Hepatocyte (in vitro differentiated cells): ENCODE measurements around the gene TBCD. TPM values are rescaled to one million over a fixed set of nuclear protein-coding genes. Genes with fewer than 3 reads are reported as not detected.

Source experiments
- DNase-seq: peaks from one replicate; pipeline ENCODE4 v3.0.0-alpha.2; 2016; ENCODE audit warnings: low spot score
- H2AFZ ChIP-seq: fragments of 200-600 bp; sonication (generic); 2 replicates; pipeline ENCODE4 v1.6.0; 2016; ENCODE audit warnings: antibody characterized with exemption, mild to moderate bottlenecking
- H3K27ac ChIP-seq: fragments of 200-600 bp; sonication (generic); 2 replicates; pipeline ENCODE4 v1.5.1; 2016; ENCODE audit warnings: mild to moderate bottlenecking
- H3K27me3 ChIP-seq: fragments of 200-600 bp; sonication (generic); 2 replicates; pipeline ENCODE4 v1.6.1; 2016
- H3K36me3 ChIP-seq: fragments of 200-600 bp; sonication (generic); replicated peaks from 2 replicates; pipeline ENCODE4 v1.5.1; 2016; ENCODE audit warnings: low read depth; ENCODE audit not compliant: insufficient read depth
- H3K4me1 ChIP-seq: fragments of 200-600 bp; sonication (generic); 2 replicates; pipeline ENCODE4 v1.5.1; 2016; ENCODE audit warnings: mild to moderate bottlenecking, moderate library complexity; ENCODE audit not compliant: insufficient read depth
- H3K4me2 ChIP-seq: fragments of 200-600 bp; sonication (generic); 2 replicates; pipeline ENCODE4 v1.6.0; 2016
- H3K4me3 ChIP-seq: fragments of 200-600 bp; sonication (generic); 2 replicates; pipeline ENCODE4 v1.5.1; 2016; ENCODE audit warnings: mild to moderate bottlenecking
- H3K79me2 ChIP-seq: fragments of 200-600 bp; sonication (generic); 2 replicates; pipeline ENCODE4 v1.6.0; 2017; ENCODE audit warnings: mild to moderate bottlenecking
- H3K9me2 ChIP-seq: fragments of 200-600 bp; sonication (generic); replicated peaks from 2 replicates; pipeline ENCODE4 v1.6.0; 2017; ENCODE audit warnings: mild to moderate bottlenecking; ENCODE audit not compliant: insufficient read depth
- H3K9me3 ChIP-seq: fragments of 200-600 bp; sonication (generic); 2 replicates; pipeline ENCODE4 v1.5.1; 2016; ENCODE audit warnings: low read depth, mild to moderate bottlenecking
- H4K20me1 ChIP-seq: fragments of 200-600 bp; sonication (generic); 2 replicates; pipeline ENCODE4 v1.6.0; 2016; ENCODE audit warnings: mild to moderate bottlenecking; ENCODE audit not compliant: insufficient read depth, poor library complexity, severe bottlenecking
- CTCF ChIP-seq: fragments of 200-600 bp; sonication (generic); IDR thresholded peaks from 2 replicates; pipeline ENCODE4 v1.5.1; 2016; ENCODE audit warnings: antibody characterized with exemption, mild to moderate bottlenecking; ENCODE audit not compliant: poor library complexity
- EZH2 ChIP-seq: fragments of 200-600 bp; sonication (generic); IDR thresholded peaks from 2 replicates; pipeline ENCODE4 v1.6.1; 2016; ENCODE audit warnings: antibody characterized with exemption, mild to moderate bottlenecking, borderline replicate concordance
- EZH2phosphoT487 ChIP-seq: fragments of 200-600 bp; sonication (generic); IDR thresholded peaks from one replicate; pipeline ENCODE4 v1.6.1; 2018; ENCODE audit warnings: antibody characterized with exemption, mild to moderate bottlenecking, low read depth, moderate library complexity; ENCODE audit not compliant: unreplicated experiment, severe bottlenecking
- WGBS: methylation state at CpG from one replicate; pipeline ENCODE4 v1.1.6; 2016; ENCODE audit warnings: low lambda C conversion rate; ENCODE audit errors: missing lambda C conversion rate; 5-methylcytosine and 5-hydroxymethylcytosine counted together
- polyA plus RNA-seq: library from polyadenylated mRNA; unstranded; fragments of >200 nt; fragmentation: Nextera tagmentation; extraction: Ambion mirVana; gene quantifications from 2 replicates; pipeline ENCODE4 v1.2.1, GENCODE V29; 2016
- total RNA-seq: library from RNA; depleted of rRNA; stranded (reverse); fragments of >200 nt; gene quantifications from 2 replicates; pipeline ENCODE4 v1.2.3, GENCODE V29; 2014

The TBCD gene
- total and polyA plus RNA-seq, 2 experiments from 2014 or later = 24.5 to 41.5 TPM

GRCh38 chr17:82929011-82929622 is 177.3 kb downstream of the TBCD start:
- Histone ChIP-seq H3K27ac (no peak overlapping the region), H3K4me3 (no peak overlapping the region), H3K4me1 (no peaks in the 10 kb centered on the region), H3K79me2 (no peaks in the 10 kb centered on the region), H4K20me1 (no peaks in the 10 kb centered on the region), H3K36me3 (no peaks in the 10 kb centered on the region), H3K4me2 (no peak overlapping the region), H3K9me2 (no peaks in the 10 kb centered on the region), H3K27me3 (no peaks in the 10 kb centered on the region), H2AFZ (no peak overlapping the region), H3K9me3 (no peaks in the 10 kb centered on the region)
- no peak for DNase-seq
- 98% methylated on average over 33 of the region's 35 CpGs for WGBS
- no peak for TF ChIP-seq EZH2phosphoT487

- H3K4me2 ChIP-seq = no peak overlapping the region
- H3K9me2 ChIP-seq = no peaks in the 10 kb centered on the region
- no peak overlapping the region for H3K27ac ChIP-seq
- H3K4me3 ChIP-seq = no peak overlapping the region
- H3K4me1 ChIP-seq = no peaks in the 10 kb centered on the region
- WGBS = 98% methylated on average over 9 of the region's 9 CpGs
- H3K9me3 ChIP-seq = no peaks in the 10 kb centered on the region
- H3K27me3 ChIP-seq = no peaks in the 10 kb centered on the region
- no peak overlapping the region for H2AFZ ChIP-seq
- no peaks in the 10 kb centered on the region for H3K36me3 ChIP-seq
- no peaks in the 10 kb centered on the region for H4K20me1 ChIP-seq
- no peaks in the 10 kb centered on the region for H3K79me2 ChIP-seq
- TF ChIP-seq EZH2 = no peak
- TF ChIP-seq EZH2phosphoT487 = no peak
- TF ChIP-seq CTCF = no peak
- DNase-seq = no peak
Measured at GRCh38 chr17:82929676-82930042, 177.8 kb downstream of the TBCD start.

- no peaks in the 10 kb centered on the region for H3K9me2 ChIP-seq
- TF ChIP-seq CTCF = no peak
- TF ChIP-seq EZH2 = no peak
- no peak for TF ChIP-seq EZH2phosphoT487
- no peak overlapping the region for H2AFZ ChIP-seq
- no peaks in the 10 kb centered on the region for H4K20me1 ChIP-seq
- no peaks in the 10 kb centered on the region for H3K9me3 ChIP-seq
- H3K27ac ChIP-seq = no peak overlapping the region
- H3K79me2 ChIP-seq = no peaks in the 10 kb centered on the region
- DNase-seq = no peak
- no peaks in the 10 kb centered on the region for H3K36me3 ChIP-seq
- H3K4me1 ChIP-seq = no peaks in the 10 kb centered on the region
- no peak overlapping the region for H3K4me2 ChIP-seq
- H3K4me3 ChIP-seq = no peak overlapping the region
- 98% methylated on average over 55 of the region's 56 CpGs for WGBS
- H3K27me3 ChIP-seq = no peaks in the 10 kb centered on the region
Measured at GRCh38 chr17:82930043-82930923, 178.4 kb downstream of the TBCD start.
